Bronchial epithelial cell (primary cell): Measurements from ENCODE around the gene KCNMB2. TPM values are rescaled to one million over a fixed set of nuclear protein-coding genes. Genes with fewer than 3 reads are reported as not detected.
A peak's percentile ranks its signal among the peaks of the same experiment; 100 is the strongest.

ENCODE experiments used
- DNase-seq: peaks from one replicate; pipeline ENCODE4 v3.0.0-alpha.2; 2010; ENCODE audit warnings: low read depth
- FAIRE-seq: peaks from 2 replicates; lab custom pipeline; 2011; peaks lifted over from hg19 to GRCh38; lab: Jason Lieb, UNC
- H3K27me3 ChIP-seq: 2 replicates; pipeline ENCODE4 v1.5.1; 2011; ENCODE audit warnings: low read length; ENCODE audit not compliant: control insufficient read depth, insufficient read depth
- H3K36me3 ChIP-seq: 2 replicates; pipeline ENCODE4 v1.5.1; 2011; ENCODE audit warnings: low read length; ENCODE audit not compliant: control insufficient read depth, insufficient read depth
- H3K4me3 ChIP-seq: 2 replicates; pipeline ENCODE4 v1.5.1; 2011; ENCODE audit warnings: mild to moderate bottlenecking, low read depth, low read length, control low read depth
- CTCF ChIP-seq: IDR thresholded peaks from 2 replicates; pipeline ENCODE4 v1.5.1; 2011; ENCODE audit warnings: mild to moderate bottlenecking, moderate library complexity, low read length, control low read depth, inconsistent platforms; ENCODE audit not compliant: insufficient read depth, severe bottlenecking
- total RNA-seq: library from RNA; depleted of rRNA; stranded (reverse); fragments of >200 nt; gene quantifications from 2 replicates; pipeline ENCODE4 v1.2.1, GENCODE V29; 2014

The KCNMB2 gene
- total RNA-seq, 1 donor from 2014 or later = not detected

GRCh38 chr3:178810181-178810580, 273.9 kb downstream of the KCNMB2 start:
- no peak for FAIRE-seq

GRCh38 chr3:178822722-178823121, 286.5 kb downstream of the KCNMB2 start:
- FAIRE-seq (no peak), DNase-seq (no peak)
- Histone ChIP-seq H3K36me3 (no peaks in the 10 kb centered on the region), H3K27me3 (no peaks in the 10 kb centered on the region), H3K4me3 (no peak overlapping the region)
- TF ChIP-seq CTCF = no peak

More at GRCh38 chr3:178810181-178810580, 273.9 kb downstream of the KCNMB2 start:
- Histone ChIP-seq H3K36me3 (no peaks in the 10 kb centered on the region), H3K27me3 (no peaks in the 10 kb centered on the region), H3K4me3 (no peak overlapping the region)
- no peak for DNase-seq
- TF ChIP-seq CTCF = no peak

- DNase-seq (no peak), FAIRE-seq (no peak)
- TF ChIP-seq CTCF = no peak
- Histone ChIP-seq H3K36me3 (no peaks in the 10 kb centered on the region), H3K27me3 (no peaks in the 10 kb centered on the region), H3K4me3 (no peak overlapping the region)
These were observed 286.9 kb downstream of the KCNMB2 start for GRCh38 chr3:178823150-178823549.

- DNase-seq = no peak
- no peak for FAIRE-seq
- Histone ChIP-seq H3K27me3 (no peaks in the 10 kb centered on the region), H3K4me3 (no peak overlapping the region), H3K36me3 (no peaks in the 10 kb centered on the region)
- no peak for TF ChIP-seq CTCF
These were observed 287.5 kb downstream of the KCNMB2 start for GRCh38 chr3:178823591-178824246.

- Histone ChIP-seq H3K27me3 (no peaks in the 10 kb centered on the region), H3K36me3 (no peaks in the 10 kb centered on the region), H3K4me3 (no peak overlapping the region)
- FAIRE-seq (peak; percentile 62), DNase-seq (no peak)
- no peak for TF ChIP-seq CTCF
These were observed 290.3 kb downstream of the KCNMB2 start for GRCh38 chr3:178826435-178827123.
